Measurements from ENCODE around the gene CDH12. TPM values are rescaled to one million over a fixed set of nuclear protein-coding genes. Genes with fewer than 3 reads are reported as not detected.

CDH12 gene
- total and polyA plus RNA-seq, 10 of the 15 experiments (the other 5 are each of a cell fraction or from before 2014, with no cell fraction given) = 0.03 to 0.16 TPM; not detected in 8

- no peaks in the 10 kb centered on the region for H4K20me1 ChIP-seq (ENCODE audit: control insufficient read depth, insufficient read depth)
Observed at GRCh38 chr5:22488427-22488826, 364.7 kb downstream of the CDH12 start.

More at GRCh38 chr5:22488427-22488826, 364.7 kb downstream of the CDH12 start:
- TF ChIP-seq, protein P1, sequence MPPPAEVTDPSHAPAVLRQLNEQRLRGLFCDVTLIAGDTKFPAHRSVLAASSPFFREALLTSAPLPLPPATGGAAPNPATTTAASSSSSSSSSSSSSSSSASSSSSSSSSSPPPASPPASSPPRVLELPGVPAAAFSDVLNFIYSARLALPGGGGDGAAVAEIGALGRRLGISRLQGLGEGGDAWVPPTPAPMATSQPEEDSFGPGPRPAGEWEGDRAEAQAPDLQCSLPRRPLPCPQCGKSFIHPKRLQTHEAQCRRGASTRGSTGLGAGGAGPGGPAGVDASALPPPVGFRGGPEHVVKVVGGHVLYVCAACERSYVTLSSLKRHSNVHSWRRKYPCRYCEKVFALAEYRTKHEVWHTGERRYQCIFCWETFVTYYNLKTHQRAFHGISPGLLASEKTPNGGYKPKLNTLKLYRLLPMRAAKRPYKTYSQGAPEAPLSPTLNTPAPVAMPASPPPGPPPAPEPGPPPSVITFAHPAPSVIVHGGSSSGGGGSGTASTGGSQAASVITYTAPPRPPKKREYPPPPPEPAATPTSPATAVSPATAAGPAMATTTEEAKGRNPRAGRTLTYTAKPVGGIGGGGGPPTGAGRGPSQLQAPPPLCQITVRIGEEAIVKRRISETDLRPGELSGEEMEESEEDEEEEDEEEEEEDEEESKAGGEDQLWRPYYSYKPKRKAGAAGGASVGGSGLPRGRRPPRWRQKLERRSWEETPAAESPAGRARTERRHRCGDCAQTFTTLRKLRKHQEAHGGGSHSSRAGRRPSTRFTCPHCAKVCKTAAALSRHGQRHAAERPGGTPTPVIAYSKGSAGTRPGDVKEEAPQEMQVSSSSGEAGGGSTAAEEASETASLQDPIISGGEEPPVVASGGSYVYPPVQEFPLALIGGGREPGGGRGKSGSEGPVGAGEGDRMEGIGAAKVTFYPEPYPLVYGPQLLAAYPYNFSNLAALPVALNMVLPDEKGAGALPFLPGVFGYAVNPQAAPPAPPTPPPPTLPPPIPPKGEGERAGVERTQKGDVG (CRISPR knock-in tag; IDR thresholded peaks at IDR 0.05) = no peak
- TF ChIP-seq MTA3 (IDR thresholded peaks at IDR 0.05; ENCODE audit: borderline replicate concordance, low read length) (no peak), KLF5 (IDR thresholded peaks at IDR 0.05; ENCODE audit: partially characterized antibody) (no peak), SIN3A (IDR thresholded peaks at IDR 0.05; ENCODE audit: low read depth, low read length) (no peak), ZNF217 (IDR thresholded peaks at IDR 0.05) (no peak), RELA (IDR thresholded peaks at IDR 0.05; ENCODE audit: borderline replicate concordance, partially characterized antibody) (no peak), NFYA (IDR thresholded peaks at IDR 0.05; ENCODE audit: borderline replicate concordance, low read depth, low read length) (no peak), EP300 (IDR thresholded peaks at IDR 0.05; ENCODE audit: borderline replicate concordance in 1 of 2, control insufficient read depth in 1 of 2, low read depth in 2 of 2, low read length in 2 of 2) (no peak), ZSCAN29 (IDR thresholded peaks at IDR 0.05) (no peak)
- TF ChIP-seq, protein P2, sequence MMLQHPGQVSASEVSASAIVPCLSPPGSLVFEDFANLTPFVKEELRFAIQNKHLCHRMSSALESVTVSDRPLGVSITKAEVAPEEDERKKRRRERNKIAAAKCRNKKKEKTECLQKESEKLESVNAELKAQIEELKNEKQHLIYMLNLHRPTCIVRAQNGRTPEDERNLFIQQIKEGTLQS (IDR thresholded peaks at IDR 0.05; ENCODE audit: borderline replicate concordance, extremely low read depth, low read depth, low read length) = no peak
- TF ChIP-seq, protein P3, sequence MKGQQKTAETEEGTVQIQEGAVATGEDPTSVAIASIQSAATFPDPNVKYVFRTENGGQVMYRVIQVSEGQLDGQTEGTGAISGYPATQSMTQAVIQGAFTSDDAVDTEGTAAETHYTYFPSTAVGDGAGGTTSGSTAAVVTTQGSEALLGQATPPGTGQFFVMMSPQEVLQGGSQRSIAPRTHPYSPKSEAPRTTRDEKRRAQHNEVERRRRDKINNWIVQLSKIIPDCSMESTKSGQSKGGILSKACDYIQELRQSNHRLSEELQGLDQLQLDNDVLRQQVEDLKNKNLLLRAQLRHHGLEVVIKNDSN (IDR thresholded peaks at IDR 0.05; ENCODE audit: borderline replicate concordance, extremely low read length, insufficient read depth, low read depth, low read length) = no peak
- FAIRE-seq = no peak
- ChIA-PET RAD21 (ENCODE audit: unreplicated experiment) (no interaction called here), SMC1A (ENCODE audit: uncharacterized antibody, unreplicated experiment) (no interaction called here), CTCF (no interaction called here), POLR2A (interaction anchor here (0.6 kb wide), 1 partner anchor 148 kb away, joined by 4 read pairs; no protein-coding TSS in a partner anchor)
- H3K27me3 ChIP-seq (replicated peaks in 1 of 2; ENCODE audit: control insufficient read depth in 2 of 2, insufficient read depth in 2 of 2, low read length in 1 of 2) = no peaks in the 10 kb centered on the region
- ATAC-seq = no peak
- no peaks in the 10 kb centered on the region for H3K79me2 ChIP-seq (ENCODE audit: control insufficient read depth, insufficient read depth, low read length)
- no peak overlapping the region for H2AFZ ChIP-seq (ENCODE audit: control insufficient read depth, low read depth, low read length)
- no peak overlapping the region for H3K4me3 ChIP-seq
- no peak overlapping the region for H3K9ac ChIP-seq (ENCODE audit: control insufficient read depth, insufficient read depth, low read length)
- no TSS peak for BruUV-seq (replicated peaks)
- H3K27ac ChIP-seq (ENCODE audit: control insufficient read depth, insufficient read depth) = no peak overlapping the region
- H3K36me3 ChIP-seq (ENCODE audit: control insufficient read depth in 2 of 2, insufficient read depth in 2 of 2, low read length in 1 of 2) = no peaks in the 10 kb centered on the region
- no peaks in the 10 kb centered on the region for H3K4me1 ChIP-seq (ENCODE audit: control insufficient read depth, insufficient read depth, low read length)
- H3K9me3 ChIP-seq (replicated peaks; ENCODE audit: control insufficient read depth, insufficient read depth, low read length) = no peaks in the 10 kb centered on the region
- H3K4me2 ChIP-seq (ENCODE audit: control insufficient read depth, insufficient read depth) = no peak overlapping the region
- no peak for DNase-seq (ENCODE audit: low read depth, low spot score)
- in situ Hi-C loops (cut with MboI) = no loop called here
- intact Hi-C loops (cut with micrococcal nuclease; ENCODE audit: unreplicated experiment) = no loop called here

All from GM12878 (cell line).